HCT116 (cell line): ENCODE data around the gene AZIN2. TPM values are rescaled to one million over a fixed set of nuclear protein-coding genes. Genes with fewer than 3 reads are reported as not detected.

Experiments
- ATAC-seq: fragments of 200-7000 bp; cut with Tn5 transposase; 2 replicates; pipeline ENCODE4 v1.9.1; 2020; ENCODE audit warnings: mild to moderate bottlenecking, moderate library complexity
- BruUV-seq: library from RNA; stranded (reverse); fragments of 400-500 nt; replicated peaks from 2 replicates; lab custom pipeline; 2021; lab: Mats Ljungman, UMichigan
- CTCF ChIA-PET: fragments of 300-600 bp; sonication (Branson Sonifier 250); formaldehyde crosslinking; loops from one replicate; lab custom pipeline; 2021; ENCODE audit warnings: antibody characterized with exemption; lab: Charles Lee
- POLR2A ChIA-PET: fragments of 300-600, 350-600 bp; sonication (Branson Sonifier 250); formaldehyde crosslinking; loops from one replicate; lab custom pipeline; 2021; ENCODE audit warnings: antibody characterized with exemption; lab: Charles Lee
- RAD21 ChIA-PET, 2 experiments: fragments of 300-600 bp; sonication (Branson Sonifier 250); formaldehyde crosslinking; loops; one replicate each; lab custom pipeline; 2023; ENCODE audit warnings: low total read pairs in 2 of 2; ENCODE audit not compliant: uncharacterized antibody in 2 of 2, unreplicated experiment in 2 of 2, low non-redundant PET in 1 of 2; lab: Charles Lee
- DNase-seq: peaks from one replicate; pipeline ENCODE4 v3.0.0-alpha.2; 2010; ENCODE audit warnings: low read depth, low spot score
- H2AFZ ChIP-seq: fragments of 200-600 bp; shearing (Covaris generic), sonication (generic); 2 replicates; pipeline ENCODE4 v1.6.1; 2017; ENCODE audit warnings: low read depth, mixed run types, mixed read lengths, antibody characterized with exemption, low read length; ENCODE audit not compliant: poor library complexity, severe bottlenecking
- H3K27ac ChIP-seq: 2 replicates; pipeline ENCODE4 v1.5.1; 2012; ENCODE audit warnings: low read depth, low read length
- H3K27me3 ChIP-seq: fragments of 200-600 bp; sonication (generic); 2 replicates; pipeline ENCODE4 v1.6.1; 2016; ENCODE audit warnings: mixed run types, low read length, mixed read lengths; ENCODE audit not compliant: insufficient read depth
- H3K36me3 ChIP-seq, 2 experiments: fragments of 200-500 bp in 1 of 2; fragments of 200-600 bp in 1 of 2; sonication (Bioruptor generic) in 1 of 2; sonication (generic) in 1 of 2; 2 replicates each; pipeline versions ENCODE4 v1.5.1 to v1.6.1; 2014 to 2016; ENCODE audit warnings: low read length in 2 of 2, inconsistent platforms in 1 of 2, mixed read lengths in 1 of 2, mixed run types in 1 of 2; ENCODE audit not compliant: insufficient read depth in 2 of 2, control insufficient read depth in 1 of 2
- H3K4me1 ChIP-seq, 2 experiments: fragments of 200-600 bp in 1 of 2; sonication (generic) in 1 of 2; 2 replicates each; pipeline versions ENCODE4 v1.5.1 to v1.6.1; 2012 to 2017; ENCODE audit warnings: low read length in 2 of 2, inconsistent platforms in 1 of 2, mild to moderate bottlenecking in 1 of 2, mixed read lengths in 1 of 2, mixed run types in 1 of 2, moderate library complexity in 1 of 2; ENCODE audit not compliant: insufficient read depth in 2 of 2, control insufficient read depth in 1 of 2
- H3K4me2 ChIP-seq: fragments of 200-600 bp; sonication (generic); 2 replicates; pipeline ENCODE4 v1.6.1; 2017; ENCODE audit warnings: mixed run types, low read length, mixed read lengths
- H3K4me3 ChIP-seq, 2 experiments: fragments of 200-600 bp in 1 of 2; sonication (generic) in 1 of 2; replicated peaks in 1 of 2; 2 replicates each; pipeline ENCODE4 v1.5.1; 2011 to 2016; ENCODE audit warnings: low read length in 2 of 2, control low read depth in 1 of 2, low read depth in 1 of 2, mild to moderate bottlenecking in 1 of 2, mixed read lengths in 1 of 2, mixed run types in 1 of 2
- H3K79me2 ChIP-seq: fragments of 200-600 bp; sonication (generic); 2 replicates; pipeline ENCODE4 v1.6.1; 2017; ENCODE audit warnings: mild to moderate bottlenecking, mixed run types, low read length, moderate library complexity, mixed read lengths; ENCODE audit not compliant: insufficient read depth
- H3K9ac ChIP-seq: fragments of 200-600 bp; sonication (generic); 2 replicates; pipeline ENCODE4 v1.6.1; 2016; ENCODE audit warnings: low read length, mixed read lengths
- H3K9me2 ChIP-seq: fragments of 200-600 bp; sonication (generic), shearing (Covaris generic); 2 replicates; pipeline ENCODE4 v1.6.1; 2017; ENCODE audit warnings: mixed run types, mild to moderate bottlenecking, moderate library complexity; ENCODE audit not compliant: insufficient read depth
- H3K9me3 ChIP-seq, 2 experiments: fragments of 200-500 bp in 1 of 2; fragments of 200-600 bp in 1 of 2; sonication (Bioruptor generic) in 1 of 2; sonication (generic) in 1 of 2; 2 replicates each; pipeline ENCODE4 v1.6.1; 2014 to 2017; ENCODE audit warnings: low read length in 2 of 2, mixed read lengths in 2 of 2, inconsistent platforms in 1 of 2, low read depth in 1 of 2, mild to moderate bottlenecking in 1 of 2, mixed run types in 1 of 2, moderate library complexity in 1 of 2; ENCODE audit not compliant: control insufficient read depth in 1 of 2, insufficient read depth in 1 of 2
- H4K20me1 ChIP-seq: fragments of 200-600 bp; sonication (generic), shearing (Covaris generic); 2 replicates; pipeline ENCODE4 v1.6.1; 2017; ENCODE audit warnings: mixed run types, mild to moderate bottlenecking, moderate library complexity; ENCODE audit not compliant: insufficient read depth
- ATF3 ChIP-seq: IDR thresholded peaks from 2 replicates; pipeline ENCODE4 v1.6.1; 2012
- CBX3 ChIP-seq: IDR thresholded peaks from 2 replicates; pipeline ENCODE4 v1.6.1; 2012; ENCODE audit warnings: low read depth
- CEBPB ChIP-seq: IDR thresholded peaks from 2 replicates; pipeline ENCODE4 v1.6.1; 2012; ENCODE audit warnings: low read depth
- EZH2phosphoT487 ChIP-seq: fragments of 200-600 bp; IDR thresholded peaks from 2 replicates; pipeline ENCODE4 v1.6.1; 2018; ENCODE audit warnings: antibody characterized with exemption, borderline replicate concordance
- JUND ChIP-seq: IDR thresholded peaks from 2 replicates; pipeline ENCODE4 v1.6.1; 2012
- POLR2A ChIP-seq: IDR thresholded peaks from 2 replicates; pipeline ENCODE4 v1.7.0; 2011; ENCODE audit warnings: borderline replicate concordance; ENCODE audit not compliant: insufficient read depth, insufficient read length; ENCODE audit errors: extremely low read depth
- POLR2AphosphoS5 ChIP-seq: IDR thresholded peaks from 2 replicates; pipeline ENCODE4 v1.6.1; 2011; ENCODE audit warnings: mild to moderate bottlenecking, low read depth, low read length, moderate library complexity
- RAD21 ChIP-seq: IDR thresholded peaks from 2 replicates; pipeline ENCODE4 v1.6.1; 2012; ENCODE audit warnings: low read depth, mild to moderate bottlenecking
- REST ChIP-seq: IDR thresholded peaks from 2 replicates; pipeline ENCODE4 v1.6.1; 2012; ENCODE audit warnings: low read depth
- SIN3A ChIP-seq: IDR thresholded peaks from 2 replicates; pipeline ENCODE4 v1.6.1; 2012; ENCODE audit warnings: low read depth
- SP1 ChIP-seq: IDR thresholded peaks from 2 replicates; pipeline ENCODE4 v1.6.1; 2012; ENCODE audit warnings: low read depth
- SRF ChIP-seq: IDR thresholded peaks from 2 replicates; pipeline ENCODE4 v1.6.1; 2012; ENCODE audit warnings: low read depth
- TCF7L2 ChIP-seq: IDR thresholded peaks from 2 replicates; pipeline ENCODE4 v1.7.0; 2011; ENCODE audit warnings: borderline replicate concordance, inconsistent platforms; ENCODE audit not compliant: insufficient read depth, insufficient read length; ENCODE audit errors: extremely low read depth
- YY1 ChIP-seq: IDR thresholded peaks from 2 replicates; pipeline ENCODE4 v1.6.1; 2011; ENCODE audit warnings: low read length, low read depth, moderate library complexity, mild to moderate bottlenecking; ENCODE audit not compliant: insufficient replicate concordance; ENCODE audit errors: extremely low read depth
- ZFX ChIP-seq: fragments of 450-650 bp; IDR thresholded peaks from 2 replicates; pipeline ENCODE4 v1.6.1; 2017
- intact Hi-C: fragments of 100-400 bp; cut with micrococcal nuclease; formaldehyde crosslinking; loops from 2 replicates; pipeline ENCODE4 v1.10.0; 2022
- total RNA-seq: library from RNA; stranded (reverse); gene quantifications from one replicate; pipeline ENCODE4 v1.2.1, GENCODE V29; 2021; ENCODE audit not compliant: unreplicated experiment
- TF ChIP-seq, protein P1 (sequence below), 3 experiments: fragments of 200-600 bp in 1 of 3; sonication (generic) in 1 of 3; IDR thresholded peaks in 2 of 3; conservative IDR thresholded peaks in 1 of 3; 2 replicates each; pipeline ENCODE4 v1.5.1; 2012 to 2017; ENCODE audit warnings: low read depth in 2 of 3, low read length in 2 of 3, antibody characterized with exemption in 1 of 3, borderline replicate concordance in 1 of 3, control low read depth in 1 of 3, mild to moderate bottlenecking in 1 of 3, mixed read lengths in 1 of 3, mixed run types in 1 of 3, moderate library complexity in 1 of 3; ENCODE audit not compliant: insufficient read depth in 1 of 3
- TF ChIP-seq, protein P2 (sequence below): IDR thresholded peaks from 2 replicates; pipeline ENCODE4 v1.6.1; 2012
- TF ChIP-seq, protein P3 (sequence below): IDR thresholded peaks from 2 replicates; pipeline ENCODE4 v1.6.1; 2011; ENCODE audit warnings: mild to moderate bottlenecking, low read length, moderate library complexity; ENCODE audit not compliant: insufficient replicate concordance; ENCODE audit errors: extremely low read depth

AZIN2 gene
- total RNA-seq, 1 experiment from 2014 or later: 7.8 TPM

DNA sequence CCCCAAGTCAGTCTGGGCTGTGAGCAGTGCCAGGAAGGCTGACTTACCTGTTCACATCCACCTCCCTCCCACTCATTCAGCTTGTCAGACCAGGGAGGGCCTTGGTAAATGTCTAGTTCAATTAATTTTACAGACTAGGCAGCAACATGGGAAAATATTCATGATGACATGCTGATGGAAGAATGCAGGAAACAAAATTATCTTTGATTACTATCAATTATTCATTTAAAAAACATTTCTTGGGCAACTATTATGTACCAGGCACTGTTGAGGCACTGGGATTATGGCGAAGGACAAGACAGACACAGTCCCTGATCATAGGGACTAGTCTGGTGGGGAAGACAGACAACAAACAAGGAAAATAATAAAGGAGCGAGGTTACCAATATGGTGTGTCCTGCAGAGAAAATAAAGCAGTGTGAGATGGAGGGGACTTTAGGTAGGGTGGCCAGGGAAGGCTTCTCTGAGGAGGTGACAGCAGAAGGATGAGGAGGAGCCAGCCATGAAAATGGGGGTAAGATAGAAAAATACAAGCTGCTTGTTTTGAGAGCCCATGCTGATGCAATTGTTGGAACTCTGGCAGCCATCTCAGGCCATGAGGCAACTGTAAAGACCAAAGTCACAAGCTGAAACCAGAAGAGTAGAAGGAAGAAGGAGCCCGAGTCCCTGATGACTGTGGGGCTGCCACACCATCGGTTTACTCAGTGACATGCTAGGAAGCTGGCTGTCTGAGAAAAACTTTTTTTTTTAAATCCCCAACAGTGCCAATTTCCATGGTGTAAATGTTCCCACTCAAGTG lies 86.9 kb downstream of the AZIN2 start:
- ChIA-PET CTCF (no interaction called here), POLR2A (no interaction called here), RAD21 (no interaction called here)
- no peak overlapping the region for H2AFZ ChIP-seq
- DNase-seq (no peak), ATAC-seq (no peak)
- TF ChIP-seq CBX3 (no peak), EZH2phosphoT487 (no peak), TCF7L2 (no peak), SP1 (no peak), POLR2A (no peak), SRF (no peak), ZFX (no peak), ATF3 (no peak), REST (no peak), JUND (no peak), YY1 (no peak), POLR2AphosphoS5 (no peak), RAD21 (no peak), SIN3A (no peak), CEBPB (no peak)
- TF ChIP-seq, protein P1, sequence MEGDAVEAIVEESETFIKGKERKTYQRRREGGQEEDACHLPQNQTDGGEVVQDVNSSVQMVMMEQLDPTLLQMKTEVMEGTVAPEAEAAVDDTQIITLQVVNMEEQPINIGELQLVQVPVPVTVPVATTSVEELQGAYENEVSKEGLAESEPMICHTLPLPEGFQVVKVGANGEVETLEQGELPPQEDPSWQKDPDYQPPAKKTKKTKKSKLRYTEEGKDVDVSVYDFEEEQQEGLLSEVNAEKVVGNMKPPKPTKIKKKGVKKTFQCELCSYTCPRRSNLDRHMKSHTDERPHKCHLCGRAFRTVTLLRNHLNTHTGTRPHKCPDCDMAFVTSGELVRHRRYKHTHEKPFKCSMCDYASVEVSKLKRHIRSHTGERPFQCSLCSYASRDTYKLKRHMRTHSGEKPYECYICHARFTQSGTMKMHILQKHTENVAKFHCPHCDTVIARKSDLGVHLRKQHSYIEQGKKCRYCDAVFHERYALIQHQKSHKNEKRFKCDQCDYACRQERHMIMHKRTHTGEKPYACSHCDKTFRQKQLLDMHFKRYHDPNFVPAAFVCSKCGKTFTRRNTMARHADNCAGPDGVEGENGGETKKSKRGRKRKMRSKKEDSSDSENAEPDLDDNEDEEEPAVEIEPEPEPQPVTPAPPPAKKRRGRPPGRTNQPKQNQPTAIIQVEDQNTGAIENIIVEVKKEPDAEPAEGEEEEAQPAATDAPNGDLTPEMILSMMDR (IDR thresholded peaks at IDR 0.05 in 2 of 3, conservative IDR thresholded peaks at IDR 0.05 in 1 of 3; ENCODE audit: borderline replicate concordance in 1 of 3, insufficient read depth in 1 of 3, low read depth in 2 of 3, low read length in 2 of 3): no peak
- TF ChIP-seq, protein P2, sequence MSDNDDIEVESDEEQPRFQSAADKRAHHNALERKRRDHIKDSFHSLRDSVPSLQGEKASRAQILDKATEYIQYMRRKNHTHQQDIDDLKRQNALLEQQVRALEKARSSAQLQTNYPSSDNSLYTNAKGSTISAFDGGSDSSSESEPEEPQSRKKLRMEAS: no peak
- TF ChIP-seq, protein P3, sequence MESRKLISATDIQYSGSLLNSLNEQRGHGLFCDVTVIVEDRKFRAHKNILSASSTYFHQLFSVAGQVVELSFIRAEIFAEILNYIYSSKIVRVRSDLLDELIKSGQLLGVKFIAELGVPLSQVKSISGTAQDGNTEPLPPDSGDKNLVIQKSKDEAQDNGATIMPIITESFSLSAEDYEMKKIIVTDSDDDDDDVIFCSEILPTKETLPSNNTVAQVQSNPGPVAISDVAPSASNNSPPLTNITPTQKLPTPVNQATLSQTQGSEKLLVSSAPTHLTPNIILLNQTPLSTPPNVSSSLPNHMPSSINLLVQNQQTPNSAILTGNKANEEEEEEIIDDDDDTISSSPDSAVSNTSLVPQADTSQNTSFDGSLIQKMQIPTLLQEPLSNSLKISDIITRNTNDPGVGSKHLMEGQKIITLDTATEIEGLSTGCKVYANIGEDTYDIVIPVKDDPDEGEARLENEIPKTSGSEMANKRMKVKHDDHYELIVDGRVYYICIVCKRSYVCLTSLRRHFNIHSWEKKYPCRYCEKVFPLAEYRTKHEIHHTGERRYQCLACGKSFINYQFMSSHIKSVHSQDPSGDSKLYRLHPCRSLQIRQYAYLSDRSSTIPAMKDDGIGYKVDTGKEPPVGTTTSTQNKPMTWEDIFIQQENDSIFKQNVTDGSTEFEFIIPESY: no peak
- no peaks in the 10 kb centered on the region for H4K20me1 ChIP-seq
- H3K27me3 ChIP-seq: no peaks in the 10 kb centered on the region
- no peak overlapping the region for H3K27ac ChIP-seq
- H3K4me1 ChIP-seq: peaks cover 0 to 11% of the 10 kb centered on the region in 2 experiments; a peak in 1 of 4 replicates
- H3K36me3 ChIP-seq: no peaks in the 10 kb centered on the region
- no peak overlapping the region for H3K4me2 ChIP-seq
- no peaks in the 10 kb centered on the region for H3K9me2 ChIP-seq
- H3K79me2 ChIP-seq: no peaks in the 10 kb centered on the region
- H3K4me3 ChIP-seq: no peak overlapping the region
- no peaks in the 10 kb centered on the region for H3K9me3 ChIP-seq
- intact Hi-C loops: no loop called here
- BruUV-seq: no TSS peak
- H3K9ac ChIP-seq: no peak overlapping the region
